IMR-90 (cell line): ENCODE results near the gene TTC39B. TPM values are rescaled to one million over a fixed set of nuclear protein-coding genes. Genes with fewer than 3 reads are reported as not detected.

Experiments
- ATAC-seq: fragments of 200-7000 bp; cut with Tn5 transposase; 2 replicates; pipeline ENCODE4 v1.9.1; 2020; ENCODE audit warnings: low read depth, mild to moderate bottlenecking, moderate library complexity
- BruUV-seq: library from RNA; stranded (reverse); fragments of 400-500 nt; replicated peaks from 2 replicates; lab custom pipeline; 2021; lab: Mats Ljungman, UMichigan
- CTCF ChIA-PET: fragments of 300-600 bp; formaldehyde crosslinking; extraction: SDS; loops from one replicate; lab custom pipeline; 2021; ENCODE audit warnings: antibody characterized with exemption; lab: Yijun Ruan, JAX
- POLR2A ChIA-PET: fragments of 300-600 bp; sonication (Branson Sonifier 250); formaldehyde crosslinking; loops from one replicate; lab custom pipeline; 2022; ENCODE audit warnings: antibody characterized with exemption; ENCODE audit not compliant: unreplicated experiment; lab: Charles Lee
- DNase-seq: peaks from one replicate; pipeline ENCODE4 v3.0.0; 2013
- H2AFZ ChIP-seq: replicated peaks from 2 replicates; pipeline ENCODE3; 2013; ENCODE audit warnings: low read length, mild to moderate bottlenecking; ENCODE audit not compliant: poor library complexity
- H2AK5ac ChIP-seq: 2 replicates; pipeline ENCODE4 v1.6.1; 2013; ENCODE audit warnings: low read depth, low read length, inconsistent platforms
- H2AK9ac ChIP-seq: replicated peaks from 2 replicates; pipeline ENCODE3; 2013; ENCODE audit warnings: mild to moderate bottlenecking, low read depth, low read length, moderate library complexity; ENCODE audit not compliant: poor library complexity
- H2BK120ac ChIP-seq: 2 replicates; pipeline ENCODE4 v1.6.1; 2013; ENCODE audit warnings: low read depth, low read length, inconsistent platforms
- H2BK15ac ChIP-seq: 3 replicates; pipeline ENCODE4 v1.6.1; 2013; ENCODE audit warnings: low read depth, low read length, inconsistent platforms
- H2BK20ac ChIP-seq: 2 replicates; pipeline ENCODE4 v1.6.1; 2013; ENCODE audit warnings: low read depth, mild to moderate bottlenecking, inconsistent platforms, low read length, moderate library complexity
- H2BK5ac ChIP-seq: 2 replicates; pipeline ENCODE4 v1.6.1; 2013; ENCODE audit warnings: mild to moderate bottlenecking, low read depth, low read length, inconsistent platforms; ENCODE audit not compliant: poor library complexity, severe bottlenecking
- H3K14ac ChIP-seq: replicated peaks from 2 replicates; pipeline ENCODE4 v1.6.1; 2013; ENCODE audit warnings: low read depth, low read length, inconsistent platforms
- H3K18ac ChIP-seq: 2 replicates; pipeline ENCODE4 v1.6.1; 2013; ENCODE audit warnings: low read depth, low read length, control low read depth
- H3K23ac ChIP-seq: 2 replicates; pipeline ENCODE4 v1.6.1; 2013; ENCODE audit warnings: low read depth, low read length, inconsistent platforms
- H3K27ac ChIP-seq: 2 replicates; pipeline ENCODE4 v1.5.1; 2013; ENCODE audit warnings: mild to moderate bottlenecking, control low read depth, low read length; ENCODE audit not compliant: insufficient read depth
- H3K27me3 ChIP-seq: 2 replicates; pipeline ENCODE4 v1.6.1; 2013; ENCODE audit warnings: low read length; ENCODE audit not compliant: control insufficient read depth, insufficient read depth
- H3K36me3 ChIP-seq: 2 replicates; pipeline ENCODE4 v1.6.1; 2013; ENCODE audit warnings: low read length, mixed read lengths; ENCODE audit not compliant: control insufficient read depth, insufficient read depth
- H3K4ac ChIP-seq: 2 replicates; pipeline ENCODE4 v1.6.1; 2013; ENCODE audit warnings: low read depth, low read length, inconsistent platforms
- H3K4me1 ChIP-seq: 2 replicates; pipeline ENCODE4 v1.6.1; 2013; ENCODE audit warnings: low read length, mixed read lengths; ENCODE audit not compliant: control insufficient read depth, insufficient read depth
- H3K4me2 ChIP-seq: 2 replicates; pipeline ENCODE4 v1.6.1; 2013; ENCODE audit warnings: low read depth, mild to moderate bottlenecking, control low read depth, low read length, moderate library complexity
- H3K4me3 ChIP-seq: 2 replicates; pipeline ENCODE4 v1.5.1; 2013; ENCODE audit warnings: low read depth, mild to moderate bottlenecking, control low read depth, low read length, moderate library complexity; ENCODE audit not compliant: insufficient read depth
- H3K56ac ChIP-seq: 2 replicates; pipeline ENCODE4 v1.6.1; 2013; ENCODE audit warnings: low read length, inconsistent platforms; ENCODE audit not compliant: insufficient read depth; ENCODE audit errors: extremely low read depth
- H3K79me1 ChIP-seq, 2 experiments: 2 replicates each; pipeline ENCODE4 v1.6.1; 2013; ENCODE audit warnings: low read length in 2 of 2, inconsistent platforms in 1 of 2, low read depth in 1 of 2
- H3K9ac ChIP-seq: 2 replicates; pipeline ENCODE4 v1.6.1; 2013; ENCODE audit warnings: low read depth, low read length, control low read depth
- H3K9me1 ChIP-seq: 2 replicates; pipeline ENCODE4 v1.6.1; 2013; ENCODE audit warnings: low read length, inconsistent platforms; ENCODE audit not compliant: insufficient read depth
- H3K9me3 ChIP-seq: 2 replicates; pipeline ENCODE4 v1.6.1; 2013; ENCODE audit warnings: low read length; ENCODE audit not compliant: control insufficient read depth, insufficient read depth
- H4K20me1 ChIP-seq: 2 replicates; pipeline ENCODE4 v1.6.1; 2013; ENCODE audit warnings: low read length, inconsistent platforms; ENCODE audit not compliant: insufficient read depth
- H4K5ac ChIP-seq: 2 replicates; pipeline ENCODE4 v1.6.1; 2013; ENCODE audit warnings: mild to moderate bottlenecking, low read depth, low read length, control low read depth
- H4K8ac ChIP-seq, 2 experiments: 2 replicates each; pipeline ENCODE4 v1.6.1; 2013; ENCODE audit warnings: low read depth in 2 of 2, low read length in 2 of 2, control low read depth in 1 of 2, inconsistent platforms in 1 of 2
- H4K91ac ChIP-seq: 2 replicates; pipeline ENCODE4 v1.6.1; 2013; ENCODE audit warnings: low read depth, low read length, inconsistent platforms; ENCODE audit not compliant: insufficient read depth
- MAZ ChIP-seq: IDR thresholded peaks from 2 replicates; pipeline ENCODE4 v1.6.1; 2012; ENCODE audit warnings: low read depth, mild to moderate bottlenecking, low read length, improper control_type of control experiment, moderate library complexity, borderline replicate concordance
- POLR2A ChIP-seq: IDR thresholded peaks from 2 replicates; pipeline ENCODE4 v1.6.1; 2012; ENCODE audit warnings: mild to moderate bottlenecking, low read depth, low read length
- WGBS, 2 experiments: methylation state at CpG; one replicate each; pipeline versions ENCODE4 v1.1.5 to v1.1.7; 2013; ENCODE audit warnings: missing lambda C conversion rate in 2 of 2; ENCODE audit not compliant: insufficient read length in 1 of 2; ENCODE audit errors: extremely low coverage in 2 of 2; 5-methylcytosine and 5-hydroxymethylcytosine counted together
- dilution Hi-C: fragments of 300-500 bp; cut with HindIII; formaldehyde crosslinking; loops from one replicate; pipeline ENCODE4 v1.14.3; 2018; ENCODE audit warnings: low sequenced_read_pairs; ENCODE audit not compliant: unreplicated experiment
- in situ Hi-C: fragments of 300-500 bp; cut with MboI; formaldehyde crosslinking; loops from 3 replicates; pipeline ENCODE4 v1.14.3; 2019; ENCODE audit warnings: low sequenced_read_pairs, inconsistent platforms, mixed read lengths
- intact Hi-C: fragments of 100-400 bp; cut with micrococcal nuclease; formaldehyde crosslinking; loops from 2 replicates; pipeline ENCODE4 v1.10.0; 2022
- polyA plus RNA-seq, 3 experiments: library from polyadenylated mRNA; depleted of rRNA; stranded (reverse); fragments of >200 nt; gene quantifications; 2 replicates each; pipeline ENCODE4 v1.2.3, GENCODE V29; 2012; ENCODE audit warnings: low replicate concordance in 1 of 3
- total RNA-seq: library from RNA; depleted of rRNA; stranded (reverse); fragments of >200 nt; gene quantifications from 2 replicates; pipeline ENCODE4 v1.2.3, GENCODE V29; 2012
- TF ChIP-seq, protein P1 (sequence below): fragments of 150-350 bp; IDR thresholded peaks from 2 replicates; pipeline ENCODE4 v1.6.1; 2017; ENCODE audit warnings: mild to moderate bottlenecking, antibody characterized with exemption, low read length, low read depth
- TF ChIP-seq, protein P2 (sequence below): fragments of 150-350 bp; IDR thresholded peaks from 2 replicates; pipeline ENCODE4 v1.6.1; 2016; ENCODE audit warnings: low read depth, mild to moderate bottlenecking, low read length, moderate library complexity, borderline replicate concordance

Gene TTC39B
- total and polyA plus RNA-seq, 2 of the 4 experiments (the other 2 are of a cell fraction) = 2.5 to 12.2 TPM

DNA sequence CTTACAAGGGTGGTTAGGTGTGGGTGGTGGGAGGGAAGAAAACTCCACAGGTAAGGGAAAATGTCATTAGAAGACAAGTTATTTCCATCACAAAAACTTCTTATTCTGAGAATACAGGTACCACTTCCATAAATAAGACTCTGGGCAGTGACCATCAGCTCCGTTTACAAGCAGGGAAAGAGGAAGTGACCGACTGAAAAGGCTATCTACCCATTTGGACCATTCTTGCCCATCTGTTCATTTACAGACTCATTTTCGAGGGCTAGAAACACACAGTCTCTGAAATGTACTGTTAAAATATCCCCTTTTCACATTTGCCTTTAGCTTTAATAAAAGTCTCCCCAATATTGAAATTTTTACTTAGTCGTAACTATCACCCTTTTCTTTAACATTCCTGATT lies 79.5 kb downstream of the TTC39B start:
- Histone ChIP-seq H3K79me1 (peaks cover 0 to 14% of the 10 kb centered on the region in 2 experiments; a peak in 3 of 4 replicates), H3K18ac (no peak overlapping the region), H3K23ac (no peak overlapping the region), H2BK15ac (no peak overlapping the region), H2BK20ac (no peak overlapping the region), H3K9ac (no peak overlapping the region), H3K36me3 (peaks cover 6% of the 10 kb centered on the region; the same call in 1 of the 2 replicates), H3K4me2 (no peak overlapping the region), H4K5ac (no peak overlapping the region), H3K4me3 (no peak overlapping the region), H3K9me1 (peaks cover 8% of the 10 kb centered on the region; the same call in 1 of the 2 replicates), H4K8ac (no peak overlapping the region), H2AK5ac (no peak overlapping the region), H3K4ac (no peak overlapping the region), H2AK9ac (no peak overlapping the region), H3K4me1 (no peaks in the 10 kb centered on the region), H4K91ac (no peak overlapping the region), H2BK120ac (no peak overlapping the region), H3K27me3 (no peaks in the 10 kb centered on the region), H3K9me3 (no peaks in the 10 kb centered on the region), H4K20me1 (no peaks in the 10 kb centered on the region), H2BK5ac (no peak overlapping the region), H2AFZ (no peak overlapping the region), H3K56ac (no peak overlapping the region), H3K14ac (no peak overlapping the region), H3K27ac (no peak overlapping the region)
- 100% methylated on average over 1 of the region's 4 CpGs; no CpG with 5 or more reads in 1 of the 2 experiments for WGBS, 2 experiments
- no TSS peak for BruUV-seq
- in situ Hi-C loops (no loop called here), intact Hi-C loops (no loop called here), dilution Hi-C loops (no loop called here)
- ATAC-seq (no peak), DNase-seq (no peak)
- ChIA-PET POLR2A (no interaction called here), CTCF (interaction anchor here (0.5 kb wide), 1 partner anchor 55 kb away, joined by 3 read pairs; no protein-coding TSS in a partner anchor)
- no peak for TF ChIP-seq MAZ
- no peak for TF ChIP-seq POLR2A
- TF ChIP-seq, protein P1, sequence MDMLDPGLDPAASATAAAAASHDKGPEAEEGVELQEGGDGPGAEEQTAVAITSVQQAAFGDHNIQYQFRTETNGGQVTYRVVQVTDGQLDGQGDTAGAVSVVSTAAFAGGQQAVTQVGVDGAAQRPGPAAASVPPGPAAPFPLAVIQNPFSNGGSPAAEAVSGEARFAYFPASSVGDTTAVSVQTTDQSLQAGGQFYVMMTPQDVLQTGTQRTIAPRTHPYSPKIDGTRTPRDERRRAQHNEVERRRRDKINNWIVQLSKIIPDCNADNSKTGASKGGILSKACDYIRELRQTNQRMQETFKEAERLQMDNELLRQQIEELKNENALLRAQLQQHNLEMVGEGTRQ = no peak
- TF ChIP-seq, protein P2, sequence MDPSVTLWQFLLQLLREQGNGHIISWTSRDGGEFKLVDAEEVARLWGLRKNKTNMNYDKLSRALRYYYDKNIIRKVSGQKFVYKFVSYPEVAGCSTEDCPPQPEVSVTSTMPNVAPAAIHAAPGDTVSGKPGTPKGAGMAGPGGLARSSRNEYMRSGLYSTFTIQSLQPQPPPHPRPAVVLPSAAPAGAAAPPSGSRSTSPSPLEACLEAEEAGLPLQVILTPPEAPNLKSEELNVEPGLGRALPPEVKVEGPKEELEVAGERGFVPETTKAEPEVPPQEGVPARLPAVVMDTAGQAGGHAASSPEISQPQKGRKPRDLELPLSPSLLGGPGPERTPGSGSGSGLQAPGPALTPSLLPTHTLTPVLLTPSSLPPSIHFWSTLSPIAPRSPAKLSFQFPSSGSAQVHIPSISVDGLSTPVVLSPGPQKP = no peak
